ENCODE measurements around the gene C5orf52. TPM values are rescaled to one million over a fixed set of nuclear protein-coding genes. Genes with fewer than 3 reads are reported as not detected.

Gene C5orf52
- total and polyA plus RNA-seq, 4 donors: not detected

DNA sequence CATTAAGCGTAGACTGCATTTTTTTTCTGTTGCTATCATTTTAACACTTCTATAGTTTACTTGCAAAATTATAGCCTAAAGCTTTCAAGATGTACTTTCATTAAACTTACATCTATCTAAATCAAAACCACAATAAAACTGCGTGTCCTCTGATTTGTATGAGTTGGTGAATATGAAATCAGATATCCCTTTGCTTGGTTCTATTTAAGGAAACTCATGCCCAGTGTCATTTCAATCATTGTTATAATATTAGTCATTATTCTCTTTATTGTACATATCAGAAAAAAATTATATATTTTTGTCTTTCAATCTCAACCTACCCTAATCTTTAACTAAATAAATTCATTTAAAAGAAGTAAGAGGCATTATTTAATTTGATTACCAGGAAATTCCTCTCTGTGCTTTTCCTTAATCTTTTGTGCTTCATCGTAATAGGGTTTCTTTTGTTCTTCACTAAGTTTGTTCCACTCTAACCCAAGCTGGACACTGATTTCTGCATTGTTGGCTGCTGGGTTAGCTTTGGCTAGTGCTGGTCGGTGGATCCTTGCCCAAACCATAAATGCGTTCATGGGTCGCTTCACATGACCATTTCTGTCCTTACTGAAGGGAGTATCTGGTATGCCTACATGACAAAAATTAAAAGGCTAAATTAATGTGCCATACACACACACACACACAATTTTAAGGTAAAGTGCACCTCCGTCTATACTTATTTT, 22.9 kb upstream of the C5orf52 start (continued):
- no peak for TF ChIP-seq HNF4A (conservative IDR thresholded peaks at IDR 0.05)
- TF ChIP-seq FOXA1 (IDR thresholded peaks at IDR 0.05): no peak
- TF ChIP-seq GABPA (IDR thresholded peaks at IDR 0.05 in 1 of 2, conservative IDR thresholded peaks at IDR 0.05 in 1 of 2): no peak
- TF ChIP-seq, protein P1, sequence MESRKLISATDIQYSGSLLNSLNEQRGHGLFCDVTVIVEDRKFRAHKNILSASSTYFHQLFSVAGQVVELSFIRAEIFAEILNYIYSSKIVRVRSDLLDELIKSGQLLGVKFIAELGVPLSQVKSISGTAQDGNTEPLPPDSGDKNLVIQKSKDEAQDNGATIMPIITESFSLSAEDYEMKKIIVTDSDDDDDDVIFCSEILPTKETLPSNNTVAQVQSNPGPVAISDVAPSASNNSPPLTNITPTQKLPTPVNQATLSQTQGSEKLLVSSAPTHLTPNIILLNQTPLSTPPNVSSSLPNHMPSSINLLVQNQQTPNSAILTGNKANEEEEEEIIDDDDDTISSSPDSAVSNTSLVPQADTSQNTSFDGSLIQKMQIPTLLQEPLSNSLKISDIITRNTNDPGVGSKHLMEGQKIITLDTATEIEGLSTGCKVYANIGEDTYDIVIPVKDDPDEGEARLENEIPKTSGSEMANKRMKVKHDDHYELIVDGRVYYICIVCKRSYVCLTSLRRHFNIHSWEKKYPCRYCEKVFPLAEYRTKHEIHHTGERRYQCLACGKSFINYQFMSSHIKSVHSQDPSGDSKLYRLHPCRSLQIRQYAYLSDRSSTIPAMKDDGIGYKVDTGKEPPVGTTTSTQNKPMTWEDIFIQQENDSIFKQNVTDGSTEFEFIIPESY (IDR thresholded peaks at IDR 0.05): no peak
- no peak for TF ChIP-seq FOXA2 (IDR thresholded peaks at IDR 0.05)

DNA sequence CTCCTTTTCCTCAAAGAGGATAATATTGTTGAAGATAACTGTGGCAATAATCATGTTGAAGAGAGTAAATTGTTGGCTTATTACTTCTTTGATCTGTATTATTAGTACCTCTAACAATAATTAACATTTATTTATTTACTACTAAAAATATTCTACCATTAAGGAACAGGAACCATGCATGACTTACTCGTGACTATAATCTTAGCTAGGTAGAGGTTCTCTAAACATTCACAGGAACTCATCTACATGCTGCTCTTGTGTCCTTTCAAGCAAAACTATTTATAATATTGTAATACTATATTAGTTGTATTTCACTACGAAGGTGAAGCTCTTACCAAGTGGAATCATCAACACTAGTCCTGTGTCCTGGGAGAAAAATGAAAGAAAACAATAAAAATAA, 22.2 kb upstream of the C5orf52 start:
- Histone ChIP-seq H3K4me1 (ENCODE audit: control insufficient read depth in 4 of 4, insufficient read depth in 4 of 4, low read length in 3 of 4) (no peaks in the 10 kb centered on the region), H3K9me3 (ENCODE audit: control insufficient read depth in 4 of 4, low read length in 3 of 4) (peaks cover 0 to 18% (median 4%) of the 10 kb centered on the region in 4 donors), H3K4me3 (ENCODE audit: low read depth in 1 of 3, low read length in 3 of 3) (no peak overlapping the region), H3K36me3 (ENCODE audit: control insufficient read depth in 4 of 4, insufficient read depth in 3 of 4, low read depth in 1 of 4, low read length in 3 of 4) (no peaks in the 10 kb centered on the region), H3K27ac (ENCODE audit: low read depth in 1 of 2, low read length in 2 of 2) (no peak overlapping the region), H3K27me3 (ENCODE audit: control insufficient read depth in 4 of 4, insufficient read depth in 4 of 4, low read length in 3 of 4) (no peaks in the 10 kb centered on the region), H3K9ac (ENCODE audit: low read depth in 1 of 2, low read length in 2 of 2) (no peak overlapping the region)
- no peak for DNase-seq (ENCODE audit: low spot score)
- TF ChIP-seq HNF4A (conservative IDR thresholded peaks at IDR 0.05): no peak
- TF ChIP-seq, protein P2, sequence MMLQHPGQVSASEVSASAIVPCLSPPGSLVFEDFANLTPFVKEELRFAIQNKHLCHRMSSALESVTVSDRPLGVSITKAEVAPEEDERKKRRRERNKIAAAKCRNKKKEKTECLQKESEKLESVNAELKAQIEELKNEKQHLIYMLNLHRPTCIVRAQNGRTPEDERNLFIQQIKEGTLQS (IDR thresholded peaks at IDR 0.05): no peak
- TF ChIP-seq, protein P1 (IDR thresholded peaks at IDR 0.05): no peak
- TF ChIP-seq FOXA1 (IDR thresholded peaks at IDR 0.05): no peak
- TF ChIP-seq RXRA (IDR thresholded peaks at IDR 0.05): no peak
- TF ChIP-seq TAF1 (conservative IDR thresholded peaks at IDR 0.05): no peak
- TF ChIP-seq, protein P3, sequence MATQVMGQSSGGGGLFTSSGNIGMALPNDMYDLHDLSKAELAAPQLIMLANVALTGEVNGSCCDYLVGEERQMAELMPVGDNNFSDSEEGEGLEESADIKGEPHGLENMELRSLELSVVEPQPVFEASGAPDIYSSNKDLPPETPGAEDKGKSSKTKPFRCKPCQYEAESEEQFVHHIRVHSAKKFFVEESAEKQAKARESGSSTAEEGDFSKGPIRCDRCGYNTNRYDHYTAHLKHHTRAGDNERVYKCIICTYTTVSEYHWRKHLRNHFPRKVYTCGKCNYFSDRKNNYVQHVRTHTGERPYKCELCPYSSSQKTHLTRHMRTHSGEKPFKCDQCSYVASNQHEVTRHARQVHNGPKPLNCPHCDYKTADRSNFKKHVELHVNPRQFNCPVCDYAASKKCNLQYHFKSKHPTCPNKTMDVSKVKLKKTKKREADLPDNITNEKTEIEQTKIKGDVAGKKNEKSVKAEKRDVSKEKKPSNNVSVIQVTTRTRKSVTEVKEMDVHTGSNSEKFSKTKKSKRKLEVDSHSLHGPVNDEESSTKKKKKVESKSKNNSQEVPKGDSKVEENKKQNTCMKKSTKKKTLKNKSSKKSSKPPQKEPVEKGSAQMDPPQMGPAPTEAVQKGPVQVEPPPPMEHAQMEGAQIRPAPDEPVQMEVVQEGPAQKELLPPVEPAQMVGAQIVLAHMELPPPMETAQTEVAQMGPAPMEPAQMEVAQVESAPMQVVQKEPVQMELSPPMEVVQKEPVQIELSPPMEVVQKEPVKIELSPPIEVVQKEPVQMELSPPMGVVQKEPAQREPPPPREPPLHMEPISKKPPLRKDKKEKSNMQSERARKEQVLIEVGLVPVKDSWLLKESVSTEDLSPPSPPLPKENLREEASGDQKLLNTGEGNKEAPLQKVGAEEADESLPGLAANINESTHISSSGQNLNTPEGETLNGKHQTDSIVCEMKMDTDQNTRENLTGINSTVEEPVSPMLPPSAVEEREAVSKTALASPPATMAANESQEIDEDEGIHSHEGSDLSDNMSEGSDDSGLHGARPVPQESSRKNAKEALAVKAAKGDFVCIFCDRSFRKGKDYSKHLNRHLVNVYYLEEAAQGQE (IDR thresholded peaks at IDR 0.05): no peak
- no peak for TF ChIP-seq HNF4G (IDR thresholded peaks at IDR 0.05)
- TF ChIP-seq FOXA2 (IDR thresholded peaks at IDR 0.05): no peak
- no peak for TF ChIP-seq YY1 (IDR thresholded peaks at IDR 0.05)
- TF ChIP-seq, protein P4, sequence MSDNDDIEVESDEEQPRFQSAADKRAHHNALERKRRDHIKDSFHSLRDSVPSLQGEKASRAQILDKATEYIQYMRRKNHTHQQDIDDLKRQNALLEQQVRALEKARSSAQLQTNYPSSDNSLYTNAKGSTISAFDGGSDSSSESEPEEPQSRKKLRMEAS (IDR thresholded peaks at IDR 0.05): no peak
- no peak for TF ChIP-seq SP1 (IDR thresholded peaks at IDR 0.05)
- WGBS: 86% methylated on average over 2 of the region's 2 CpGs

All from liver (tissue), 9 donors.